Measurements from ENCODE around the gene CISH.

The CISH gene

DNA sequence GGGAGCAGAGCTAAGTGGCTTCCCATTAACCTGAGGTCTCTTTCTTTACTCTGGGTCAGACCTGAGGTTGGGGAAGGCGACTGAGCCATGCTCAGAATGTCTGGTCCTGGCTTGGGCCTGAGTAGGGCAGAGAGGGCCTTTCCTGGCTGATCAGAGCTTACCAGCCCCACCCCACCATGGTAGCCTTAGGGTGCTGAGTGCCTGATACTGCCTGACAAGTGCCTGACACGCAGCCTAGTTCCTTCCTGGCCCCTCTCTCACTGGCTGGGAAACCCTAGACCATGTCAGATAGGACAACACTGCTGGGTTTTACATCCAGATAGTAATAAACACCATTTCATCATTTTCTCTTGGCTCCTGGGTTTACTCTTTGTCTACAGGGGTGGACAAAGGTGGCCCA is 37.4 kb upstream of the CISH start:
- no peak overlapping the region for H3K4me3 Mint-ChIP-seq
- H3K9me3 Mint-ChIP-seq: no peaks in the 10 kb centered on the region
- no peak overlapping the region for H3K27ac Mint-ChIP-seq
- H3K36me3 Mint-ChIP-seq (ENCODE audit: low read depth): peaks cover 18% of the 10 kb centered on the region
- ATAC-seq (no peak), DNase-seq (no peak)
- no peaks in the 10 kb centered on the region for H3K27me3 Mint-ChIP-seq
- peaks cover 9% of the 10 kb centered on the region for H3K4me1 Mint-ChIP-seq

DNA sequence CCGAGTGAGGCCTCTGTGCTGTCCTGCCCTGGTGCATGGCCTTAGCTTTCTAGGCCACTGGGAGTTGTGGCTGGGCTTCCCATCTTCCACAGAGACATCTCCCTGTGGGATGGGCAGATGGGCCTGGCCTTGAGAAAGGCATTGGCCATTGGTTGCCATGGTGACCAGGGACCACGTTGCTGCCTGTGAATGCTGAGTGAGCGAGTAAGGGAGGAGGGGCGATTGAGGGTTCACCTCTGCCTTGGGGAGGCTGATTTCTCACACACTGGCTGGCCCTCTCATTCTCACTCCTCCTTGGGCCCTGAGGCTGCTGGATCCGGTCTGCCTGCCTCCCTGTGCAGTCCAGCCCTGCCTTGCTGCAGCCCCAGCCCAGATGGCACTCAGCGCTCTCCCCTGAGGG is 36.7 kb upstream of the CISH start:
- no peaks in the 10 kb centered on the region for H3K27me3 Mint-ChIP-seq
- H3K4me1 Mint-ChIP-seq: peaks cover 4% of the 10 kb centered on the region
- peaks cover 18% of the 10 kb centered on the region for H3K36me3 Mint-ChIP-seq (ENCODE audit: low read depth)
- H3K9me3 Mint-ChIP-seq: no peaks in the 10 kb centered on the region
- ATAC-seq (no peak), DNase-seq (no peak)
- H3K4me3 Mint-ChIP-seq: no peak overlapping the region
- H3K27ac Mint-ChIP-seq: no peak overlapping the region

DNA sequence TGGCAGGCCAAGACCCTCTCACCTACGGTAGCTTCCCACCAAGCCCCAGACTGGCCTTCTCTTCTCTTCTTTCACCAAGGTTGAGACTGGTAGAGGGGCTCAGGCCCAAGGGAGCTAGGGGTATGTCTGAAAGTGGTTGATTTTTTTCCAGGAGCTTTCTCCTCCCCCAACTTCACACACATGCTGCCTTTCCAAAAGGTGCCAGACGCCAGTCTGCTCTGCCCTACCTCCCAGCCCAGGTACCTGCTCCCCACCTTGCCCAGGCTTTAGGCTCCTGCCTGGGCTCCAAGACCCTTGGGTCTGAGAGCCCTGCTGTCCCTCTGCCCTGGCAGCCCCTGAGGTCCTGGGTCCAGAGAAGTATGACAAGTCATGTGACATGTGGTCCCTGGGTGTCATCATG is 33.8 kb upstream of the CISH start:
- H3K36me3 Mint-ChIP-seq (ENCODE audit: low read depth): peaks cover 28% of the 10 kb centered on the region
- no peak for ATAC-seq

DNA sequence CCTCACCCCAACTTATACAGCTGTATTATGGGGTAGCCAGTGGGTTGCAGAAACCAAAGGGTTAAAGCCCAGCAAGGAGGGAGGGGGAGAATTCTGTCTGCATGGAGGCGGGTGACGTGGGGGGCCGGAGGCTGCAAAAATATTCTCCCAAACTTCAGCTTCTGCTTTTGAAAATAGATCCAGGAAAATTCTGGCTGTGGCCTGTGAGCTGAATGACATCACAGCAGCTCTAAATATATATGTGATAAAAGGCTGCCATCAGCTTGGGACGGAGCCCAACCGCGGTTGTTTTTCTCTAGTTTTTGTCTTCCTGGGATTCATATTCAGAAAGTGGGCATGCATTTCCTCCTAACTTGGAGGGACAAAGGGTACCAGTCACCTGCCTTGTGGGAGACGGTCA is 33.0 kb upstream of the CISH start:
- H3K4me3 Mint-ChIP-seq: no peak overlapping the region
- H3K27me3 Mint-ChIP-seq: no peaks in the 10 kb centered on the region
- peaks cover 4% of the 10 kb centered on the region for H3K4me1 Mint-ChIP-seq
- ATAC-seq (no peak), DNase-seq (no peak)
- H3K9me3 Mint-ChIP-seq: no peaks in the 10 kb centered on the region
- peaks cover 28% of the 10 kb centered on the region for H3K36me3 Mint-ChIP-seq (ENCODE audit: low read depth)
- H3K27ac Mint-ChIP-seq: no peak overlapping the region

More for the DNA sequence above, 33.8 kb upstream of the CISH start:
- H3K27me3 Mint-ChIP-seq: no peaks in the 10 kb centered on the region
- no peaks in the 10 kb centered on the region for H3K9me3 Mint-ChIP-seq
- H3K27ac Mint-ChIP-seq: no peak overlapping the region
- H3K4me3 Mint-ChIP-seq: no peak overlapping the region
- H3K4me1 Mint-ChIP-seq: no peaks in the 10 kb centered on the region
- no peak for DNase-seq

DNA sequence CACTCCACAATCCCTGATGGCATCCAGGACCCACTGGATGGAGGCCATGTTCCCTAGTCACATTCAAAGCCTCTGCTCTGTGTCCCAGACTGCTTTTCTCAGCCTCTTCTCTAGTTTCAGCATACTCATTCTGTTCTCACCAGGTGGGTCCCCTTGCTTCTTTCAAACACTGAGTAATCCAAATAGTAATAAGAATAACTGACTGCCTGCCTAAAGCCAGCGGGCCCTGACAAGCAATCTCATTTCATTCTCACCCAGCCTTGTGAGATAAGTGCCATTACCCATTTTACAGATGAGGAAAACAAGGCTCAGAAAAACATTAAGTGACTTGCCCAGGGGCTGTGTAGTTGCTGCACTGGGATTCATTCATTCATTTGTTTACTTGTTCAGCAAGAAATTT is 30.8 kb upstream of the CISH start:
- ATAC-seq (no peak), DNase-seq (no peak)
- Mint-ChIP-seq H3K27me3 (no peaks in the 10 kb centered on the region), H3K4me1 (peaks cover 23% of the 10 kb centered on the region), H3K4me3 (no peak overlapping the region), H3K36me3 (ENCODE audit: low read depth) (peaks cover 33% of the 10 kb centered on the region), H3K9me3 (no peaks in the 10 kb centered on the region), H3K27ac (peak overlapping the region; percentile 12)

DNA sequence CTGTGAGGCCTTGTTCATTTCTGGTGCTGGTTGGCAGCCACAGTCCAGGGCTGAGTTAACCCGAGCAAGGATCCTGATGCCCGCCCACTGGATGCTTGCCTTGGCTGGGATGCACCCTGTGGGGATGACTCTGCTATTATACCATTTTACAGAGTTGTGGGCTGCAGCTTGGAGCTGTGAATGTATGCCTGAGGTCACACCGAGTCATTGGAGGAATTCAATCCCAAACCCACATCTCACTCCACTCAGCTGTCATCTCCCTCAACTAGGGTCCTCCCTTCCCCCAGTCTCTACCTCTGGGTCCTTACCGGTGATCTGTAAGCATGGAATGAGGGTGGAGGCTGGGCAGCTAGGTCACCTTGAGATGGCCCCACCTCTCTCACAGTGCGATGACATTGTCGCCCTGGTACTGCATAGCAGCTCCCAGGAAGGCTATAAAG is 27.5 kb upstream of the CISH start:
- peaks cover 29% of the 10 kb centered on the region for H3K36me3 Mint-ChIP-seq (ENCODE audit: low read depth)
- no peaks in the 10 kb centered on the region for H3K9me3 Mint-ChIP-seq
- peaks cover 47% of the 10 kb centered on the region for H3K4me1 Mint-ChIP-seq
- DNase-seq (no peak), ATAC-seq (peak; percentile 31)
- H3K27ac Mint-ChIP-seq: peak overlapping the region; percentile 72
- no peaks in the 10 kb centered on the region for H3K27me3 Mint-ChIP-seq
- no peak overlapping the region for H3K4me3 Mint-ChIP-seq

DNA sequence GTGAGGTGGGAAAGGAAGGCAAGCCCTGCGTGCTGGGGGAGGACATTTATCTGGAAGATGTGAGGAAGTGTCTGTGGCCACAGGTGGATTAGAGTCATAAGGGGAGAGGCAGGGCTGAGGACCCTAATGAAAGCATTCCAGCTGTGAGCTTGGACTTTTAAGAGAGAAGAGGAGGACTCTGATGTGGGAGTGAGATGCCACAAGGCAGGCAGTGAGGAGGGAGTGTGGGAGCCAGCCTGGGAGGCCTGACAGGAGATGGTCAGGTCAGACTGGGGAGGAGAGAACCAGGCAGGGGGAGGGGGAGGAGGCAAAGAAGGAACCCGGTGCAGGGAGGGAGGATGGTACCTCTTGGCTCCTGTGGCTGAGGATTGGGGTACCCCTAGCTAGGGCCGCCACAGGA is 26.4 kb upstream of the CISH start:
- Mint-ChIP-seq H3K36me3 (ENCODE audit: low read depth) (peaks cover 27% of the 10 kb centered on the region), H3K27ac (peak overlapping the region; percentile 76), H3K4me3 (no peak overlapping the region), H3K9me3 (no peaks in the 10 kb centered on the region), H3K27me3 (no peaks in the 10 kb centered on the region), H3K4me1 (peaks cover 58% of the 10 kb centered on the region)
- ATAC-seq (no peak), DNase-seq (no peak)

DNA sequence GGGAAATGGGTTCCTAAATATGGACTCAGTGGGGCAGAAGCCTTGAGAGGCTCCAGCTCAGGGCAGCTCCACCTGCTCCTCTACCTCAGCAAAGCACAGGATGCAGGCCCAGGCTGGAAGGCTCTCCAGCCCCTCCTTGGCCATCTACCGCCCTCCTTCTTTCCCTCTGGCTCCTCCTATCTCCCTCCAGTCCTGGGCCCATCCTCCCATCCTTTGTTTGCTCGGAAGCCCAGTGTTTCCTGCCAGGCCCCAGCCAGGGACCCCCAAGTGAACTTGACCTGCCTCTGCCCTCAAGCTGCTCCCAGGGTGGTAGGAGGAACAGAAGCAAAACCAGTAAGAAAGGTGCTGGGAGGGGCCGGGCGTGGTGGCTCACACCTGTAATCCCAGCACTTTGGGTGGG is 25.4 kb upstream of the CISH start:
- peaks cover 68% of the 10 kb centered on the region for H3K4me1 Mint-ChIP-seq
- peak overlapping the region; percentile 76 for H3K27ac Mint-ChIP-seq
- no peak overlapping the region for H3K4me3 Mint-ChIP-seq
- H3K36me3 Mint-ChIP-seq (ENCODE audit: low read depth): peaks cover 31% of the 10 kb centered on the region
- H3K9me3 Mint-ChIP-seq: no peaks in the 10 kb centered on the region
- no peaks in the 10 kb centered on the region for H3K27me3 Mint-ChIP-seq
- DNase-seq (no peak), ATAC-seq (no peak)

DNA sequence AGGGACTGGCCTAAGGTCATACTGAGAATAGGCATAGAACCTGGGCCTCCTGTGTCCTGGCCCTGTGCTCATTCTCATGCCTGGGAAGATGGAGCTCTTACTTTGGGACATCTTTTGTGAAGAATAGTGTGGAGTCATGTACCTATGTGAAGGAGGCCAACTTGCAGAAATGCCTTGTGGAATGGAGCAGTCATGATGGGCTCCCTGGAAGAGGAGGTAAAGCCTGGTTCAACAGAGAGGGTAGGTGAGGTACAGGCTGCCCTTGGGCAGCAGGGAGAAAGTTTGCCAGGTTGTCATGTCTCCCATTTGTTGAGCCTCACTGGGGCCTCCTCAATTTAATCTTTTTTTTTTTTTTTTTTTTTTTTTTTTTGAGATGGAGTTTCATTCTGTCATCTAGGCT is 23.5 kb upstream of the CISH start:
- Mint-ChIP-seq H3K27ac (no peak overlapping the region), H3K27me3 (no peaks in the 10 kb centered on the region), H3K36me3 (ENCODE audit: low read depth) (peaks cover 23% of the 10 kb centered on the region), H3K4me1 (peaks cover 87% of the 10 kb centered on the region), H3K4me3 (no peak overlapping the region), H3K9me3 (no peaks in the 10 kb centered on the region)
- no peak for ATAC-seq
- no peak for DNase-seq

DNA sequence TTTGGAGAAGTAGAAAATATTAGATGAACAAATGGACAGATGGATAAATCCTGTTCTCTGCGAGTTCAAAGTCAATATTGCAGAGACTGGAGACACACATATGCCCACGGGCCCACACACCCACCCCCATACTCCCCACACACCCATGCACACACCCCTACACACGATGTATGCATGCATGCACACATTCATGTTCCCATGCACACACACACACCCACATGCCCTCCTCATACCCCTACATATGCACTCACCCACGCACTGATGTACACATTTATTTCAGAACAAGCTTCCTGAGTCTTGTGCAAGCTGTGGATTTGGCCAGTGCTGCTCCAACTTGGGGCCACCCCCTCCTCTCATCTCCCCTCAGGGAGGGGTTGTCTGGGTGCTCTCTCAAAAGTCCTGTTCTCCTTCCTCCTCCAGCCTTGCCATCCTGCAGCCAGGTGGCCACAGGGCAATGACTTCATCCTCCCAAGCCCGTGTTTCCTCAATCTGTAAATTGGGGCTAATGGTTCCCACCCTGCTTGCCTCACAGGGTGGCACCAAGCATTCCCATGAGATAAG is 21.7 kb upstream of the CISH start:
- ATAC-seq (no peak), DNase-seq (no peak)
- H3K27ac Mint-ChIP-seq: peak overlapping the region; percentile 80
- H3K9me3 Mint-ChIP-seq: no peaks in the 10 kb centered on the region
- H3K27me3 Mint-ChIP-seq: no peaks in the 10 kb centered on the region
- no peak overlapping the region for H3K4me3 Mint-ChIP-seq
- peaks cover 18% of the 10 kb centered on the region for H3K36me3 Mint-ChIP-seq (ENCODE audit: low read depth)
- peaks cover 86% of the 10 kb centered on the region for H3K4me1 Mint-ChIP-seq

DNA sequence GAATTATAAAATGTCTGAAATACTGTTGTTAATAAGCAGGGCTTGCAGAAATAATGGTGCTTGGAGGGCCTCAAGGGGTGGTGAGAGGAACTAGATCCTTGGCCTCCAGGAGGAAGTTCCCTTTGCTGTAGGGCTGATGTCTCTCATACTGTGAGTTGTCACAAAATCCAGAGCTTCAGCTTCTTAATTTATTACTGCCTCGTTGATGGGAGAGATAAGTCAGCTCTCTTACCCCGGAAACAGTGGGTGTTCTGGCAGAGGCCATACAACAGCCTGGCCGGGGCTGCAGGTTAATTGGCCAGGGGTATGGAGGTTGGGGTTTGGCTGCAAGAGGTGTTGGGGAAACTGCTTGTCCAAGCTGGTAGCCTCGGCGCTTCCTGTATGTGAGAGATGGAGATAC is 20.9 kb upstream of the CISH start:
- H3K27me3 Mint-ChIP-seq: no peaks in the 10 kb centered on the region
- H3K4me1 Mint-ChIP-seq: peaks cover 88% of the 10 kb centered on the region
- peak; percentile 45 for ATAC-seq
- H3K36me3 Mint-ChIP-seq (ENCODE audit: low read depth): peaks cover 22% of the 10 kb centered on the region
- H3K4me3 Mint-ChIP-seq: peak overlapping the region; percentile 15
- no peaks in the 10 kb centered on the region for H3K9me3 Mint-ChIP-seq
- DNase-seq: no peak
- H3K27ac Mint-ChIP-seq: peak overlapping the region; percentile 83

DNA sequence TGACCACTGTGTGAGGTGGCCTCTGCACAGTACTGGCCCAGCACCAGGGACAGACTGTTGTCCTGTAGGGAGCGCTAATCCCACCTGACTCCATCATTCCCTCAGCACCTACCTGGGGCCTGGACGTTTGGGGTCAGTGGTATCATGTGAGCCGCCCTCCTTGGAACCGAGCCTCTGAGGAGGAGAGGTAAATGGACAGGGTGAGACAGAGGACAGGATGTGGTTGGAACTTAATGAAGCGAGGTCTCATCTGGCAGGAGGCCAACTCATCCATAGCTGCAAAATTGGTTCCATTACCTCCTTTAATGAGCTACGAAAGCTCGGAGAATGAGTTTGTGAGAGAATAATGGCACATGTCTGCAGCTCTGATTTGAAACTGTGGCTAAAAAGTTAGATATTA is 19.3 kb upstream of the CISH start:
- Mint-ChIP-seq H3K4me1 (peaks cover 87% of the 10 kb centered on the region), H3K27me3 (no peaks in the 10 kb centered on the region), H3K9me3 (no peaks in the 10 kb centered on the region), H3K36me3 (ENCODE audit: low read depth) (peaks cover 20% of the 10 kb centered on the region), H3K27ac (no peak overlapping the region), H3K4me3 (no peak overlapping the region)
- ATAC-seq (no peak), DNase-seq (no peak)

DNA sequence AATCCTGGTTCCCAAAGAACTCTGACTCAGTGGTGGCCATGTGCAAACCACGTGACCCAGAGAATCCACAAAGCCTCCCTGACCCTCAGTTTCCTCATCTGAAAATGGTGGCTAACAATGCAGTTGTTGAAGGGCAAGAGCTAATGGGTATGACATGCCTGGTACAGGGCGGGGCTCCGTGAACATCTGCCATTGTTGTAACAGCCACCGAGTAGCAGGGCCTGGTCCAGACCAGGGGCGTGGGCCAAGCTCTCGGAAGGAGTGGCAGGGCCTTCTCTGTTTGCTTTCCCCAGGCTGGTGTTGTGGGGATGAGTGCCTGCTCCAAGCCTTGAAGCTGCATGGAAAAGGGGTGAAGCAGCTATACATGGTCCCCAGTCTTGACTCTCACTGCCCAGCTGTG is 18.8 kb upstream of the CISH start:
- ATAC-seq: no peak
- no peak overlapping the region for H3K27ac Mint-ChIP-seq
- peaks cover 90% of the 10 kb centered on the region for H3K4me1 Mint-ChIP-seq
- no peak overlapping the region for H3K4me3 Mint-ChIP-seq
- DNase-seq: no peak
- H3K36me3 Mint-ChIP-seq (ENCODE audit: low read depth): peaks cover 20% of the 10 kb centered on the region
- H3K9me3 Mint-ChIP-seq: no peaks in the 10 kb centered on the region
- no peaks in the 10 kb centered on the region for H3K27me3 Mint-ChIP-seq

DNA sequence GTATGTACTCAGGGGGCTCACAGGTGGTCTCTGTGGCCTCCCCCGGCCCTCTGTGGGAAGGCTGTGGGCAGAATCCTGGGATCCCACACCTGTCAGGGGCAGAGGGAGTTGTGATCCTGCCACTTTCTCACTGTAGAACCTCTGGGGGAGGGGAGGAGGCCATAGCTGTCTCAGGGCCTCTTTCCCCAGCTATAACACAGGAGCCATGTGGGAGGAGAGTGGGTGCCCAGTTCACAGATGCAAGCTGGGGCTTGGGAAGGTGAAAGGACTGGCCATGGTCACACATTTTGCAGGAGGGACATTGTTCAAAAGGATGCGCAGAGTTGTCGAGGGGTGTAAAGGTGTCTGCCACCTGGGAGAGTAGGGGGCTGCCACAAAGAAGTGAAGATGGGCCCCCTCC is 17.0 kb upstream of the CISH start:
- Mint-ChIP-seq H3K27ac (peak overlapping the region; percentile 48), H3K36me3 (ENCODE audit: low read depth) (peaks cover 31% of the 10 kb centered on the region), H3K4me3 (no peak overlapping the region), H3K27me3 (no peaks in the 10 kb centered on the region), H3K4me1 (peaks cover 96% of the 10 kb centered on the region), H3K9me3 (no peaks in the 10 kb centered on the region)
- ATAC-seq: no peak
- DNase-seq: no peak

DNA sequence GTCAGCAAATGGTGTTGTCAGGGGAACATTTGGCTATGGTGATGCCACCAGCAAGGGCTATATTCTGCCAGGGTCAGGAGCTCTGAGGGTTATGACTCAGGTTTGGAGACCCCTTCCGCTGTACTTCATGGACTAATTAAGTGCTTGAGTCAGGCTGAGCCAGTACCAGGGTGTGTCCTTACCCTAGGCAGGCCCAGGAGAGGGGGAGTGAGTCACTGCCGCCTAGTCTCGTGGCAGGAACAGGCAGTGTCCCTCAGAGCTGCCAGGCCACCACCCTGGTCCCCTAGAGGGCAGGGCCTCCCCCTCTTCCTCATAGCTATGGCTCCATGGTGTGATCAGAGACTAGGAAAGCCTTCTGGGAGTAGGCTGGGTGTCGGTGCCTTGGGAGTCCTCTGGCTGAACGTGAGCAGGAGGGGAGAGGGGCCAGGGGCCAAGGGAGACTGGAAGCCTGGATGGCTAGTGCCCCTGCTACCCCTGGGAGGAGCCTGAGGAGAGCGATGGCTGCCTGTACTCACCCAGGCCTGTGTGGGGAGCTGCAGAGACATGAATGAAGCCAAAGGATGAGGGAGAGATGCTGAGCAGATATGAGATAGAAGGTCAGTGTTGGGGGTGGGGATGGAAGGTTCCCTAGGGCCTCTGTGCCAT is 16.0 kb upstream of the CISH start:
- Mint-ChIP-seq H3K27ac (peak overlapping the region; percentile 71), H3K36me3 (ENCODE audit: low read depth) (peaks cover 35% of the 10 kb centered on the region), H3K4me3 (peak overlapping the region; percentile 45), H3K4me1 (peaks cover 96% of the 10 kb centered on the region), H3K27me3 (no peaks in the 10 kb centered on the region), H3K9me3 (no peaks in the 10 kb centered on the region)
- peak; percentile 41 for DNase-seq
- peak; percentile 55 for ATAC-seq

DNA sequence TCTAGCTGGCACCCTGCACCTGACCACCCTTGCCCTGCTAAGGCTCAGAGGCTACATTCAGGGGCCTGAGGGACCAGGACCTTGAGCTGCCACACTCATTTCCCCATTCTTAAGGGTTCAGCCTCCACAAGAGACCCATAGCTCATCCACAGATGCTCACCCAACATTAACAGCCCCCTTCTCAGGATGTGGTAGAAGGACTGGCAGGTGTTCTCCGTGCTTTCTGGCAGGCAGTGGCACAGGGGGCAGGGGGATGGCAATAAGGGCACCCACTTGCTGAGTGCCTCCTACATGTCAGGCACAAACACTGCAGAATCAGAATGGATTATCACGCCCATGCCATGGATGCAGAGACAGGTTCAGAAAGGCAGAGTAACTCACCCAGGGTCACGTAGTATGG is 14.8 kb upstream of the CISH start:
- peaks cover 91% of the 10 kb centered on the region for H3K4me1 Mint-ChIP-seq
- no peak overlapping the region for H3K27ac Mint-ChIP-seq
- no peak for ATAC-seq
- no peak overlapping the region for H3K4me3 Mint-ChIP-seq
- H3K36me3 Mint-ChIP-seq (ENCODE audit: low read depth): peaks cover 34% of the 10 kb centered on the region
- DNase-seq: no peak
- H3K9me3 Mint-ChIP-seq: no peaks in the 10 kb centered on the region
- H3K27me3 Mint-ChIP-seq: no peaks in the 10 kb centered on the region

Data from activated naive CD8-positive, alpha-beta T cell treated with anti-CD3 and anti-CD28 coated beads, Interleukin-2, amount 50 U/mL, for 24 hours (primary cell).